Kidney (tissue), 14 donors: ENCODE measurements around the gene SYT14. TPM values are rescaled to one million over a fixed set of nuclear protein-coding genes. Genes with fewer than 3 reads are reported as not detected.

Experiments used
- DNase-seq, 5 donors: peaks; one replicate each; pipeline ENCODE4 v3.0.0-alpha.2; 2013 to 2020
- FAIRE-seq: peaks from 2 replicates; lab custom pipeline; 2012; peaks lifted over from hg19 to GRCh38; lab: Jason Lieb, UNC
- H3K27ac ChIP-seq, 2 donors: one replicate each; pipeline ENCODE4 v1.7.0; 2013; ENCODE audit warnings: low read depth in 2 of 2, low read length in 2 of 2, inconsistent platforms in 1 of 2
- H3K27me3 ChIP-seq: one replicate; pipeline ENCODE4 v1.7.1; 2013; ENCODE audit warnings: low read length, inconsistent platforms; ENCODE audit not compliant: control insufficient read depth, insufficient read depth
- H3K36me3 ChIP-seq, 3 donors: one replicate each; pipeline versions ENCODE4 v1.7.0 to v1.7.1; 2013; ENCODE audit warnings: low read length in 3 of 3, control low read depth in 1 of 3, inconsistent platforms in 1 of 3; ENCODE audit not compliant: insufficient read depth in 3 of 3, control insufficient read depth in 2 of 3
- H3K4me1 ChIP-seq, 3 donors: one replicate each; pipeline versions ENCODE4 v1.7.0 to v1.7.1; 2013; ENCODE audit warnings: low read length in 3 of 3, inconsistent platforms in 1 of 3, low read depth in 1 of 3; ENCODE audit not compliant: control insufficient read depth in 2 of 3, insufficient read depth in 2 of 3
- H3K4me3 ChIP-seq, 3 donors: one replicate each; pipeline versions ENCODE4 v1.7.0 to v1.8.1; 2013; ENCODE audit warnings: low read length in 3 of 3, control low read depth in 1 of 3, inconsistent platforms in 1 of 3
- H3K9ac ChIP-seq, 3 donors: one replicate each; pipeline versions ENCODE4 v1.7.0 to v1.7.1; 2013; ENCODE audit warnings: low read length in 3 of 3, control low read depth in 1 of 3, inconsistent platforms in 1 of 3
- H3K9me3 ChIP-seq, 3 donors: one replicate each; pipeline versions ENCODE4 v1.7.0 to v1.7.1; 2013; ENCODE audit warnings: low read length in 3 of 3, control low read depth in 1 of 3, inconsistent platforms in 1 of 3; ENCODE audit not compliant: control insufficient read depth in 2 of 3, insufficient read depth in 1 of 3
- intact Hi-C: fragments of 100-400 bp; cut with DNase I; formaldehyde crosslinking; loops from one replicate; pipeline ENCODE4 v1.11.1; 2022
- polyA plus RNA-seq: library from polyadenylated mRNA; stranded (reverse); fragments of 350-450 nt; fragmentation: Illumina TruSeq; extraction: RNeasy Lipid Tissue Mini Kit (QIAGEN cat#74804); gene quantifications from one replicate; pipeline ENCODE4 v1.2.3, GENCODE V29; 2014; ENCODE audit warnings: low read depth, low replicate concordance; ENCODE audit not compliant: insufficient read depth
- total RNA-seq: library from RNA; stranded (reverse); fragmentation: NEBNext Ultra II Directional; extraction: Animal tissue kit (Norgen Biotek cat#: 25700); gene quantifications from one replicate; pipeline ENCODE4 v1.2.1, GENCODE V29; 2021
- TF ChIP-seq, protein P1 (sequence below): IDR thresholded peaks from 3 replicates; pipeline ENCODE4 v1.5.1; 2012; ENCODE audit warnings: mild to moderate bottlenecking, moderate library complexity, borderline replicate concordance; ENCODE audit not compliant: insufficient read depth; ENCODE audit errors: extremely low read depth
- donor health status: control.
- donor health status: control.
- donor health status: control.
- donor health status: control.
- donor health status: control.
- donor health status: DM: yes; HTN: yes; CAD: no.
- donor health status: Normal renal cell carcinoma (clear cell type).

SYT14 gene
- total and polyA plus RNA-seq, 2 donors from 2014 or later, result 0.22 to 1.3 TPM

GRCh38 chr1:210144736-210145135, 206.7 kb downstream of the SYT14 start:
- Histone ChIP-seq H3K27me3 (no peaks in the 10 kb centered on the region), H3K4me1 (no peaks in the 10 kb centered on the region), H3K9ac (no peak overlapping the region), H3K4me3 (no peak overlapping the region), H3K9me3 (no peaks in the 10 kb centered on the region), H3K27ac (no peak overlapping the region), H3K36me3 (no peaks in the 10 kb centered on the region)
- TF ChIP-seq, protein P1, sequence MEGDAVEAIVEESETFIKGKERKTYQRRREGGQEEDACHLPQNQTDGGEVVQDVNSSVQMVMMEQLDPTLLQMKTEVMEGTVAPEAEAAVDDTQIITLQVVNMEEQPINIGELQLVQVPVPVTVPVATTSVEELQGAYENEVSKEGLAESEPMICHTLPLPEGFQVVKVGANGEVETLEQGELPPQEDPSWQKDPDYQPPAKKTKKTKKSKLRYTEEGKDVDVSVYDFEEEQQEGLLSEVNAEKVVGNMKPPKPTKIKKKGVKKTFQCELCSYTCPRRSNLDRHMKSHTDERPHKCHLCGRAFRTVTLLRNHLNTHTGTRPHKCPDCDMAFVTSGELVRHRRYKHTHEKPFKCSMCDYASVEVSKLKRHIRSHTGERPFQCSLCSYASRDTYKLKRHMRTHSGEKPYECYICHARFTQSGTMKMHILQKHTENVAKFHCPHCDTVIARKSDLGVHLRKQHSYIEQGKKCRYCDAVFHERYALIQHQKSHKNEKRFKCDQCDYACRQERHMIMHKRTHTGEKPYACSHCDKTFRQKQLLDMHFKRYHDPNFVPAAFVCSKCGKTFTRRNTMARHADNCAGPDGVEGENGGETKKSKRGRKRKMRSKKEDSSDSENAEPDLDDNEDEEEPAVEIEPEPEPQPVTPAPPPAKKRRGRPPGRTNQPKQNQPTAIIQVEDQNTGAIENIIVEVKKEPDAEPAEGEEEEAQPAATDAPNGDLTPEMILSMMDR, result no peak
- FAIRE-seq (no peak), DNase-seq (no peak)
- intact Hi-C loops, result loop anchor here (5.0 kb wide), 1 partner anchor 168 kb away; no protein-coding TSS in a partner anchor

DNA sequence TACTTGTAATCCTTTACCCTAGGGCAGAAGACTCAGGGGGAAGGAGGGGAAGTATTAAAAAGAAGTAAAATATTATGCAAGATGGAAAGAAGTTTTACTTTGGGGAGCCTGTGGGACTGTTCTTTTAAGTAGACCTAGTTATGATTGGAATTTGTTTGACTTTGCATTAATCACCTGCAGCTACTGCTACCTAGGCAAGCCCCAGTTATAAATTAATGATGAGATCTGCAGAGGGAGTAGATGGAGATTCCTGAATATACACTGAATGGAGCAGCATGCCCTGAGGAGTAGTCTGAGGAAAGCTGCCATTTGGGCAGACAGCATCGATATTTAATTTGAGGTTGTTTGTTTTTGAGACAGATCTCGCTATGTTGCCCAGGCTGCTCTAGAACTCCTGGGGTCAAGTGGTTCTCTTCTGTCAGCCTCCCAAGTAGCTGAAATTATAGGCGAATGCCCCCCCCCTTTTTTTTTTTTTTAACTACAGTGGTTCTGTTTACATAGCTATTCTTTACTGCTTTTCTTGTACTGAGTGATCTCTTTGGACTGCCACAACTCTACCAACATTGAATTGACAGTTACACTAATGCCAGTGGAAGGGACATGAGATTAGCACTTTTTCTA, 213.1 kb downstream of the SYT14 start:
- H3K27ac ChIP-seq, result no peak overlapping the region
- H3K4me1 ChIP-seq, result no peaks in the 10 kb centered on the region
- FAIRE-seq, result no peak
- H3K4me3 ChIP-seq, result no peak overlapping the region
- no peaks in the 10 kb centered on the region for H3K36me3 ChIP-seq
- DNase-seq, result peak in 1 of 5 donors; percentile 2
- no peaks in the 10 kb centered on the region for H3K27me3 ChIP-seq
- intact Hi-C loops, result no loop called here
- no peak overlapping the region for H3K9ac ChIP-seq
- TF ChIP-seq, protein P1, result no peak
- H3K9me3 ChIP-seq, result no peaks in the 10 kb centered on the region

DNA sequence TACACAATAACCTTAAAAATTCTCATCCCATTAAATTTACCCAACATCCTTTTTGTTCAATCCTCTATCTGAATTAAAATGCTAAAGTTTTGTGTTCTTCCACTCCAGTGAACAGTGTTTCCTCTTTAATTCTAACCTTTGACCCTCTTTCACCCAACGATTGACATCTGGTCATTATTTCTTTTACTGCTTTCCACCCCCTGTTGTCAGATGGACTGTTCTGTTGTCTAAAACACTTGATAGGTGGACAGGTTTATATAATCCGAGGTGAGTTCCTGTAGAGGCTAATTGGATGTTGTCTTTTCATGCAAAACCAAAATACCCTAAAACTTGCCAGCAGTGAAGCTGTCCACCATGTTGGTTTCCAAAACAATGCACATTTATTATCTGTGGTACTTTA, 221.2 kb downstream of the SYT14 start:
- Histone ChIP-seq H3K27me3 (no peaks in the 10 kb centered on the region), H3K9ac (no peak overlapping the region), H3K27ac (no peak overlapping the region), H3K36me3 (no peaks in the 10 kb centered on the region), H3K4me1 (no peaks in the 10 kb centered on the region), H3K9me3 (no peaks in the 10 kb centered on the region), H3K4me3 (no peak overlapping the region)
- TF ChIP-seq, protein P1, result no peak
- intact Hi-C loops, result no loop called here
- DNase-seq (no peak), FAIRE-seq (no peak)

DNA sequence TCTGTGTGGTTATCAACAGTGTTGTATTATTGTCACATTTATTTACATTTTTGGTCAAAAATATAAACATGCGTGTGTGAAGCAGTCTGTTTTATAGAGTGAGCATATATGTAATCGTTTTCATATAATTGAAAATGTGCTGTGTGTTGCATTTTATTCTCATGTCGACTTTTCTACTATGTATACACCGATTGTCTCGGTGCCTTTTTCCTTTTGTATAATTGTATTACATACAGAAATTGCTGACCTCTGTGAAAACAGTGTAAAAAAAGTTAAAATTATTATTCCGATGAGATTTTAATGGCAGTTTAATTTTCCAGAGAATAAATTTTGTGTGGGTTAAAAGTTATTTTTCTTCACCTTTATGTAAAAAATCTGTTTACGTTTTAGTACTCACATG, 232.2 kb downstream of the SYT14 start:
- TF ChIP-seq, protein P1, result no peak
- intact Hi-C loops, result no loop called here
- Histone ChIP-seq H3K4me1 (no peaks in the 10 kb centered on the region), H3K27me3 (no peaks in the 10 kb centered on the region), H3K4me3 (no peak overlapping the region), H3K9me3 (no peaks in the 10 kb centered on the region), H3K36me3 (no peaks in the 10 kb centered on the region), H3K9ac (no peak overlapping the region), H3K27ac (no peak overlapping the region)
- FAIRE-seq (no peak), DNase-seq (no peak)
